ENCODE results near the gene TPD52L1.

DNA sequence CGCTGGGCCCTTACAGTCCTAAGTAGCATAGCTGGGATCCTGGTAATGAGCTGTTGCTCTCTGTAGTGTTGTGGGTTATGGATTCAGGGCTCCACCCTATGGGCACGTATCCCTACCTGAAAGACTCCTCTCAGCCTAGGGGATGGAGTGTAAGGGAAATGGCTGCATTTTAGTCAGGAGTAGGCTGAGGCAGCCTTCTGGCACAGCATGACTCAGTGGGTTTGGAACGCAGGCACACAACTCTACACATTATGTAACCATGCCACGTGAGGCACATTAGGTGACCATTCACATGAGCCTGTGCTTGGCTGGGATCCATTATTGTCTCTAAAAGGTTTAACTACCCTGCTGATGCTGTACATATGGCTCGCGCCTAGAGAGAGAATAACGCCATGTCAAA is 120.4 kb downstream of the TPD52L1 start:
- TF ChIP-seq GATA3 (IDR thresholded peaks at IDR 0.05; ENCODE audit: low read depth, low read length) (no peak), GATA2 (IDR thresholded peaks at IDR 0.05; ENCODE audit: low read depth, low read length) (no peak)

All from SH-SY5Y (cell line).